GM12878 (cell line): ENCODE results near the gene MEP1A. TPM values are rescaled to one million over a fixed set of nuclear protein-coding genes. Genes with fewer than 3 reads are reported as not detected.

Source experiments
- ATAC-seq: fragments of 200-7000 bp; cut with Tn5 transposase; 3 replicates; pipeline ENCODE4 v1.9.1; 2020; ENCODE audit warnings: mild to moderate bottlenecking, moderate library complexity
- BruUV-seq: library from RNA; stranded (reverse); fragments of 400-500 nt; replicated peaks from 2 replicates; lab custom pipeline; 2021; lab: Mats Ljungman, UMichigan
- CTCF ChIA-PET: fragments of 300-600 bp; sonication (Branson Sonifier 250); formaldehyde crosslinking; extraction: SDS; loops from one replicate; lab custom pipeline; 2021; ENCODE audit warnings: inconsistent platforms; lab: Yijun Ruan, JAX
- POLR2A ChIA-PET: fragments of 350-600 bp; formaldehyde crosslinking; extraction: SDS; loops from one replicate; lab custom pipeline; 2021; ENCODE audit warnings: inconsistent platforms; lab: Charles Lee
- RAD21 ChIA-PET: fragments of 300-600 bp; sonication (Branson Sonifier 250); formaldehyde crosslinking; loops from one replicate; lab custom pipeline; 2023; ENCODE audit warnings: antibody characterized with exemption; ENCODE audit not compliant: unreplicated experiment; lab: Charles Lee
- SMC1A ChIA-PET: fragments of 300-600 bp; sonication (Branson Sonifier 250); formaldehyde crosslinking; loops from one replicate; lab custom pipeline; 2023; ENCODE audit not compliant: unreplicated experiment, uncharacterized antibody; lab: Charles Lee
- DNase-seq: peaks from one replicate; pipeline ENCODE4 v3.0.0-alpha.2; 2011; ENCODE audit warnings: low read depth, low spot score
- FAIRE-seq: peaks from 3 replicates; lab custom pipeline; 2011; peaks lifted over from hg19 to GRCh38; lab: Jason Lieb, UNC
- H2AFZ ChIP-seq: 2 replicates; pipeline ENCODE4 v1.6.0; 2011; ENCODE audit warnings: low read depth, low read length, control low read depth; ENCODE audit not compliant: control insufficient read depth
- H3K27ac ChIP-seq: 2 replicates; pipeline ENCODE4 v1.5.1; 2011; ENCODE audit warnings: control low read depth; ENCODE audit not compliant: control insufficient read depth, insufficient read depth
- H3K27me3 ChIP-seq, 2 experiments: replicated peaks in 1 of 2; 2 replicates each; pipeline versions ENCODE4 v1.6.0 to v1.6.1; 2011; ENCODE audit warnings: low read length in 1 of 2; ENCODE audit not compliant: control insufficient read depth in 2 of 2, insufficient read depth in 2 of 2
- H3K36me3 ChIP-seq, 2 experiments: 2 replicates each; pipeline ENCODE4 v1.5.1; 2011; ENCODE audit warnings: low read length in 1 of 2; ENCODE audit not compliant: control insufficient read depth in 2 of 2, insufficient read depth in 2 of 2
- H3K4me1 ChIP-seq: 2 replicates; pipeline ENCODE4 v1.6.1; 2011; ENCODE audit warnings: mild to moderate bottlenecking, low read length, moderate library complexity, mixed read lengths; ENCODE audit not compliant: control insufficient read depth, insufficient read depth
- H3K4me2 ChIP-seq: 2 replicates; pipeline ENCODE4 v1.6.0; 2011; ENCODE audit warnings: control low read depth; ENCODE audit not compliant: control insufficient read depth, insufficient read depth
- H3K4me3 ChIP-seq: fragments of 200-600 bp; sonication (generic); 2 replicates; pipeline ENCODE4 v1.5.1; 2016
- H3K79me2 ChIP-seq: 2 replicates; pipeline ENCODE4 v1.6.0; 2011; ENCODE audit warnings: low read length; ENCODE audit not compliant: control insufficient read depth, insufficient read depth
- H3K9ac ChIP-seq: 2 replicates; pipeline ENCODE4 v1.8.0; 2011; ENCODE audit warnings: low read length, control low read depth, mixed read lengths; ENCODE audit not compliant: control insufficient read depth, insufficient read depth
- H3K9me3 ChIP-seq: replicated peaks from 3 replicates; pipeline ENCODE4 v1.5.1; 2011; ENCODE audit warnings: mild to moderate bottlenecking, low read length; ENCODE audit not compliant: control insufficient read depth, insufficient read depth
- H4K20me1 ChIP-seq: 2 replicates; pipeline ENCODE4 v1.6.0; 2011; ENCODE audit not compliant: control insufficient read depth, insufficient read depth
- FOS ChIP-seq: IDR thresholded peaks from 3 replicates; pipeline ENCODE4 v1.6.1; 2011; ENCODE audit warnings: borderline replicate concordance; ENCODE audit not compliant: insufficient read length; ENCODE audit errors: extremely low read depth
- RCOR1 ChIP-seq: conservative IDR thresholded peaks from 2 replicates; pipeline ENCODE4 v1.6.1; 2012; ENCODE audit warnings: low read depth, low read length, improper control_type of control experiment
- RFX5 ChIP-seq: IDR thresholded peaks from 2 replicates; pipeline ENCODE4 v1.6.1; 2011; ENCODE audit warnings: low read depth, low read length, improper control_type of control experiment
- WGBS: methylation state at CpG from one replicate; pipeline ENCODE4 v1.1.6; 2016; ENCODE audit warnings: low lambda C conversion rate; ENCODE audit not compliant: insufficient replicate concordance, insufficient coverage; ENCODE audit errors: missing lambda C conversion rate; 5-methylcytosine and 5-hydroxymethylcytosine counted together
- in situ Hi-C: fragments of 300-500 bp; cut with MboI; formaldehyde crosslinking; loops from 9 replicates; pipeline ENCODE4 v1.14.3; 2018; ENCODE audit warnings: mixed read lengths
- intact Hi-C: fragments of 100-400 bp; cut with micrococcal nuclease; formaldehyde crosslinking; loops from one replicate; pipeline ENCODE4 v1.14.2; 2022; ENCODE audit not compliant: unreplicated experiment
- polyA plus RNA-seq, 11 experiments: library from polyadenylated mRNA; depleted of rRNA in 4 of 11; unstranded in 6 of 11; stranded (reverse) in 5 of 11; fragments of >200 nt; fragmentation: Nextera tagmentation in 4 of 11; fragmentation: Illumina TruSeq in 1 of 11; extraction: Ambion mirVana in 4 of 11; extraction: Trizol in 1 of 11; gene quantifications; 1 replicate in 1 of 11; 2 replicates in 10 of 11; pipeline versions ENCODE4 v1.2.1 to v1.2.3, GENCODE V29; 2011 to 2016; ENCODE audit warnings: inconsistent platforms in 2 of 11, missing spikeins in 2 of 11, low read depth in 1 of 11
- total RNA-seq, 4 experiments: library from RNA; depleted of rRNA in 3 of 4; stranded (reverse); fragments of >200 nt in 3 of 4; fragmentation: Illumina TruSeq in 1 of 4; extraction: Trizol in 1 of 4; gene quantifications; 2 replicates each; pipeline versions ENCODE4 v1.2.1 to v1.2.3, GENCODE V29; 2013 to 2021
- TF ChIP-seq, protein P1 (sequence below): IDR thresholded peaks from 2 replicates; pipeline ENCODE4 v1.6.1; 2012; ENCODE audit warnings: mild to moderate bottlenecking, low read depth, low read length
- TF ChIP-seq, protein P2 (sequence below): fragments of 450-650 bp; IDR thresholded peaks from 2 replicates; pipeline ENCODE4 v1.6.1; 2017; ENCODE audit warnings: mild to moderate bottlenecking

The MEP1A gene
- total and polyA plus RNA-seq, 10 of the 15 experiments (the other 5 are each of a cell fraction or from before 2014, with no cell fraction given), result not detected

DNA sequence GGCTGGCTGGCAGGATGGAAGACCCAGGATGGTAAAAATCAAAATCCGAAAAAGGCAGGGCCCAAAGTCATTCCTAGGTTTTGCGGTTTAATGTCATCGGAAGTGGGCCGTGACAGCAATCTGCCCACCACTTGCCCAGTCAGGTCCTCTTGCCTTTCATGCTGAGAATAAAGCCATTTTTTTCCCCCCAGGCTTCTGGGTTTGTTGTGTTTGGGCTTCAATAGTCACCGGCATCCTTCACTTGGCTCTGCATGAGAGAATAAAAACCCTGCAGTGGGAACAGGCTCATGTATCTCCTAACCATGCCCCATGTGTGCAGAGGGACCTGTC, 56.1 kb downstream of the MEP1A start:
- Histone ChIP-seq H3K9ac (no peak overlapping the region), H3K79me2 (no peaks in the 10 kb centered on the region), H3K27me3 (no peaks in the 10 kb centered on the region; a peak in 1 of 4 replicates), H3K36me3 (no peaks in the 10 kb centered on the region), H3K27ac (no peak overlapping the region), H2AFZ (no peak overlapping the region), H3K4me1 (no peaks in the 10 kb centered on the region), H3K9me3 (no peaks in the 10 kb centered on the region), H4K20me1 (no peaks in the 10 kb centered on the region), H3K4me3 (no peak overlapping the region), H3K4me2 (no peak overlapping the region)
- CTCF ChIA-PET, result interaction anchor here (0.6 to 3.7 kb wide), 5 partner anchors 15 to 629 kb away, joined by 3 to 25 read pairs (median 3); no protein-coding TSS in a partner anchor
- intact Hi-C loops (loop anchor here (1.0 to 2.0 kb wide), 2 partner anchors 198 to 461 kb away; no protein-coding TSS in a partner anchor), in situ Hi-C loops (no loop called here)
- 61% methylated on average over 5 of the region's 5 CpGs for WGBS
- RAD21 ChIA-PET, result interaction anchor here (1.5 kb wide), 2 partner anchors 197 to 462 kb away, joined by 4 to 5 read pairs; no protein-coding TSS in a partner anchor
- no TSS peak for BruUV-seq
- POLR2A ChIA-PET, result no interaction called here
- TF ChIP-seq RFX5 (no peak), FOS (no peak), RCOR1 (no peak)
- TF ChIP-seq, protein P1, sequence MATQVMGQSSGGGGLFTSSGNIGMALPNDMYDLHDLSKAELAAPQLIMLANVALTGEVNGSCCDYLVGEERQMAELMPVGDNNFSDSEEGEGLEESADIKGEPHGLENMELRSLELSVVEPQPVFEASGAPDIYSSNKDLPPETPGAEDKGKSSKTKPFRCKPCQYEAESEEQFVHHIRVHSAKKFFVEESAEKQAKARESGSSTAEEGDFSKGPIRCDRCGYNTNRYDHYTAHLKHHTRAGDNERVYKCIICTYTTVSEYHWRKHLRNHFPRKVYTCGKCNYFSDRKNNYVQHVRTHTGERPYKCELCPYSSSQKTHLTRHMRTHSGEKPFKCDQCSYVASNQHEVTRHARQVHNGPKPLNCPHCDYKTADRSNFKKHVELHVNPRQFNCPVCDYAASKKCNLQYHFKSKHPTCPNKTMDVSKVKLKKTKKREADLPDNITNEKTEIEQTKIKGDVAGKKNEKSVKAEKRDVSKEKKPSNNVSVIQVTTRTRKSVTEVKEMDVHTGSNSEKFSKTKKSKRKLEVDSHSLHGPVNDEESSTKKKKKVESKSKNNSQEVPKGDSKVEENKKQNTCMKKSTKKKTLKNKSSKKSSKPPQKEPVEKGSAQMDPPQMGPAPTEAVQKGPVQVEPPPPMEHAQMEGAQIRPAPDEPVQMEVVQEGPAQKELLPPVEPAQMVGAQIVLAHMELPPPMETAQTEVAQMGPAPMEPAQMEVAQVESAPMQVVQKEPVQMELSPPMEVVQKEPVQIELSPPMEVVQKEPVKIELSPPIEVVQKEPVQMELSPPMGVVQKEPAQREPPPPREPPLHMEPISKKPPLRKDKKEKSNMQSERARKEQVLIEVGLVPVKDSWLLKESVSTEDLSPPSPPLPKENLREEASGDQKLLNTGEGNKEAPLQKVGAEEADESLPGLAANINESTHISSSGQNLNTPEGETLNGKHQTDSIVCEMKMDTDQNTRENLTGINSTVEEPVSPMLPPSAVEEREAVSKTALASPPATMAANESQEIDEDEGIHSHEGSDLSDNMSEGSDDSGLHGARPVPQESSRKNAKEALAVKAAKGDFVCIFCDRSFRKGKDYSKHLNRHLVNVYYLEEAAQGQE, result no peak
- TF ChIP-seq, protein P2, sequence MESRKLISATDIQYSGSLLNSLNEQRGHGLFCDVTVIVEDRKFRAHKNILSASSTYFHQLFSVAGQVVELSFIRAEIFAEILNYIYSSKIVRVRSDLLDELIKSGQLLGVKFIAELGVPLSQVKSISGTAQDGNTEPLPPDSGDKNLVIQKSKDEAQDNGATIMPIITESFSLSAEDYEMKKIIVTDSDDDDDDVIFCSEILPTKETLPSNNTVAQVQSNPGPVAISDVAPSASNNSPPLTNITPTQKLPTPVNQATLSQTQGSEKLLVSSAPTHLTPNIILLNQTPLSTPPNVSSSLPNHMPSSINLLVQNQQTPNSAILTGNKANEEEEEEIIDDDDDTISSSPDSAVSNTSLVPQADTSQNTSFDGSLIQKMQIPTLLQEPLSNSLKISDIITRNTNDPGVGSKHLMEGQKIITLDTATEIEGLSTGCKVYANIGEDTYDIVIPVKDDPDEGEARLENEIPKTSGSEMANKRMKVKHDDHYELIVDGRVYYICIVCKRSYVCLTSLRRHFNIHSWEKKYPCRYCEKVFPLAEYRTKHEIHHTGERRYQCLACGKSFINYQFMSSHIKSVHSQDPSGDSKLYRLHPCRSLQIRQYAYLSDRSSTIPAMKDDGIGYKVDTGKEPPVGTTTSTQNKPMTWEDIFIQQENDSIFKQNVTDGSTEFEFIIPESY, result no peak
- no peak for DNase-seq
- FAIRE-seq, result no peak
- ATAC-seq, result no peak
- SMC1A ChIA-PET, result no interaction called here
